Activated T-helper 1 cell treated with anti-CD3 and anti-CD28 coated beads, Interleukin-2, amount 50 U/mL, for 16 hours (primary cell): ENCODE results near the gene CAMTA1.
A peak's percentile ranks its signal among the peaks of the same experiment; 100 is the strongest.
"Not testable (repeated sequence)": the region's sequence is repeated elsewhere in the genome, so short reads cannot be mapped to it uniquely, and the experiment has no call there.

Experiments
- DNase-seq, 2 donors: peaks; one replicate each; pipeline ENCODE4 v3.0.0-alpha.2; 2020; ENCODE audit warnings: low read depth in 1 of 2, low spot score in 1 of 2

The CAMTA1 gene

DNA sequence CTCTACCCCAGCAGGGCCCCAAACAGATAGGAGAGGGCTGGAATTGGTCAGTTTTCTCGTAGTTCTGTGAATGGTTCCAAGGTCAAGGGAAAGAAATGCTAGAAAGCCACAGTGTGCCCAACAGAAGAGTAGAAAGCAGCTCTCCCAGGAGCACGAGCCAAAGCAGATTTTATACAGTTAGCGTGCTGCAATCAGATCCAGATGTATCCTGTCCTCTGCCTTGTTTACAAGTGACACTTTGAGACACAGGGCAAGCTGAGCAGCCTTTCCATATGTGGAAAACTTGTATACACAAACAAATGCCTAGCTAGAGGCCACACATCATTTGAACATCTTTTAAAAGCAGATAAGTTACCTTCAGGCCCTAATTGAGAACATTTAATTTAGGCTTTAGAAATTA lies 992.3 kb downstream of the CAMTA1 start:
- DNase-seq = no peak

DNA sequence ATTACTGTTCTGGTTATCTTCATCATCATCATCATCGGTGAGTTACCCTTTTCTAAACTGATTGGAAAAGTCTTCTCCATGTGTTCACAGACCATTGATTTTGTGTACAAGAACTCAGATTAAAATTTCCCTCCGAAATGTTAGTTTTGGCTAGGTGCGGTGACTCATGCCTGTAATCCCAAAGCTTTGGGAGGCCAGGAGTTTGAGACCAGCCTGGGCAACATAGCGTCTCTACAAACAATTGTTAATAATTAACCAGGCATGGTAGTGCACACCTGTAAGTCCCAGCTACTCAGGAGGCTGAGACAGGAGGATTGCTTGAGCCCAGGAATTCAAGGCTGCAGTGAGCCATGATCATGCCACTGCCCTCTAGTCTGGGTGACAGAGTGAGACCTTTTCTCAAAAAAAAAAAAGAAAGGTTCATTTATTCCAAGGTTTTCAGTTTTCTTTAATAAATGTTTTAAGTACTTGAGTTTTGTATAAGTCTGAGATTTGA lies 992.9 kb downstream of the CAMTA1 start:
- DNase-seq = no peak

GRCh38 chr1:7780976-7781375 lies 995.7 kb downstream of the CAMTA1 start:
- no peak for DNase-seq

DNA sequence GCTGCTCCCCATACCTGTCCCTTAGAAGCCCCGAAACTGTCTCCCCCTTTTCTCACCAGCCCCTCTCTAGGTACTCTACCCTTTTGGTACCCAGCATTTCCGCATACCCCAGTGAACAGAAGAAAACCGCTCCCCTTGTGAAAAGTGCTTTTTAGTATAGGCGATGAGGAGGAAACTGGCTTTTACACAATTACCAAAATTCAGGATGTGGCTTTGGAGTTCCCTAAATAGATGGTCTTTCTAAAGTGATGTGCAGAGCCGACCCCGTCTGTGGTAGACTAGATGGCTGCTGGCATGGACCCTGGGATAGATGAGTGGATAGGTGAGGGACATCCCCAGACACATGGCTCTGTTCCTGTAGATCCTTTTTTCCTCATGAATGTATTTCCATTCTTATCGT lies 996.2 kb downstream of the CAMTA1 start:
- no peak for DNase-seq

DNA sequence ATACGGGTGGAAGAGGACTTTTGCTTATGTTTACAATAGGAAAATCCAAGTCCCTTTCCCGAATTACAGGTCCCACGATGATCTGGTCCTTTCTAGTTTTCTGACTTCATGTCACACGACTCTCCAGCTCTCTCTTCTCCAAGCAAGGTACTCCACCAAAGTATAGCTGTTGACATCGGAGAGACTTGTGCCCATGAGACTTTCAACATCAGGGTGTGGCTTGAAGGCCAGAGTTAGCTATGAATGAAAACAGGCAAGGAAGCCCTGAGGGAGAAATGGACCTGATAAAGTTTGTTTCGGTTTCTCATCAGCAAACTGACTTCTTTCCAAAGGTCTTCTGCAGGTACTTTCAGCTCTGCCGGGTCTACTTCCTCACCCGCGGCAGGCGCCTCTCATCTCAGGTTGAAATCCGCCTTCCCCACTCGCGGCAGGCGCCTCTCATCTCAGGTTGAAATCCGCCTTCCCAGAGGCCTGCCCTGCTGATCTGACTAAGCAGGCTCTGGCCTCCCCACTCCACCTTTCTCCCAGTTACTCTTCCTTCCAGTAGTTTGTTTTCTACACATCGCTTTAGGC lies 996.8 kb downstream of the CAMTA1 start:
- no peak for DNase-seq

DNA sequence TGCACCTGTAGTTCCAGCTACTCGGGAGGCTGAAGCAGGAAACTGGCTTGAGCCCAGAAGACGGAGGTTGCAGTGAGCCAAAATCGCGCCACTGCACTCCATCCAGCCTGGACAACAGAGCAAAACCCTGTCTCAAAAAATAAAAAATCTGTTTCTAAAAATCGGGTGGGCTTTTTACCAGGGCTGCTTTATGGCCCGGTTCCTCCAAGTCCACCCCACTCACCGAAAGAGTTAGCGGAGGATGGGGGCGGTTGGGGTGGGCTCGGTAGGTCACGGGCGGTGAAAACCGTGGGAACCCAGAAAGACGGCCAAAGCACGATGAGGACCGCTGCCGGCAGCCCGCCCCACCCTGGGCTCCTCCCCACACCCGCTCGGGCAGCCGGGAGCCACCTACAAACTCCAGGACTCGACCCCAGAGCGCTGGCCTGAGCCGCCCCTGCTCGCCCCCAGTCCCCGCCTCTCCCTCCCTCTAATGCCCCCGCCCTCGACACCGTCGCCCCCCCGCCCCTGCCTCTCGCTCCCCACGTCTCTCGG lies 998.0 kb downstream of the CAMTA1 start:
- no peak for DNase-seq

DNA sequence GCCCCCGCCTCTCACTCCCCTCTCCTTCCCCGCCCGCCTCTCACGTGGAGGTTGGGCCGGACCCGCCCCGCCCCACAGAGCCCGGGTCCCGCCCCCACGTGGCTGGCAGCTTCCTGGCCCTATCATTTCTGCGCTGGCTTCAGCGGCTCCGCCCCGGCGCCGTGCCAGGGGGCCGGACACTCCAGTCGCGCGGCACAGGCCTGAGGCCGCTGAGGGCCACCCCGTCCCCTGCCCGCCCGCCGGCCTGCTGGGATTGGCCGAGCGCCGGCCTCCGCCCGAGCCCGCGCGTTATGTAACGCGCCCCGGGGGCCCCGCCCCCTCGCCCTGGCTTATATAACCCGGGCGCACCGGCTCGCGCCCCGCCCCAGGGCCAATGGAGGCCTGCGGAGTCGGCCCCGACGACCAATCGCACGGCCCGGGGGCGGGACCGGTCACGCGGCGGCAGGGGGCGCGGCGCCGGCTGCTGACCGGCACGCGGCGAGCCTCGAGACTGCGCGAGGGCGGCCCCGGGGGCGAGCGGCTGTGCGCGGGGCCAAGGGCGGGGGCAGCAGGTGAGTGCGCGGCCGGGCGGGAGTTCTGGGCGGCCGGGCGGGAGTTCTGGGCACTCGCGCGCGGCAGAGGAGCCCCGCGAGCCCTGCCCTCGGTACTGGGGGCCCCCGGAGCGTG lies 998.7 kb downstream of the CAMTA1 start, which contains the start of gene PER3:
PER3 (plus strand) TSS at position 466 of the 666 bp plus-strand sequence. CDS start 587 bp downstream, outside the sequence.
- DNase-seq = peak; percentile 74 to 87

DNA sequence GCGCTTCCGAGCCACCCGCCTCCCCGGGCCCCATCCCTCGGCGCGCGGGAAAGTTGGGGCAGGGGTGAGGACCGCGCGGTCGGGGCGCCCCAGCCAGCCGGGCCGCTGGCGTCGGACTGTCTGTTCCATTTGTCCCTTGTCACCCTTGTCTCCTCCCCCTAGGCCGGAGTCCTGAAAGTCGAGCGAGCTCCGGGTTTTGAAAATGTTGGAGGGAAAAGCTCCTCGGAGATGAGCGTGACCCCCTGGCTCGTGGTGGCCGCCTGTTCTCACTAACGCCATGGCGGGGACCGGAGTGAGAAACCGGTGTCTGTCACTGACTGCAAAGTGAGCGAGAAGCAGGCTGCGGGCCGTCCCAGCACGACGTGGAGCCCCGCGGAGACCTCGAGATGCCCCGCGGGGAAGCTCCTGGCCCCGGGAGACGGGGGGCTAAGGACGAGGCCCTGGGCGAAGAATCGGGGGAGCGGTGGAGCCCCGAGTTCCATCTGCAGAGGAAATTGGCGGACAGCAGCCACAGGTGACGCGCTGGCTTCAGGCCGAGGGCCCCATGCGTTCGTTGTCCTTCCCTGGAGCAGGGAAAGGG lies 999.3 kb downstream of the CAMTA1 start:
- DNase-seq = no peak

- no peak for DNase-seq
Observed at GRCh38 chr1:7785108-7785507, 999.9 kb downstream of the CAMTA1 start.

GRCh38 chr1:7786795-7787194 lies 1001.5 kb downstream of the CAMTA1 start:
- no peak for DNase-seq

GRCh38 chr1:7789828-7790227 lies 1004.6 kb downstream of the CAMTA1 start:
- no peak for DNase-seq

- not testable (repeated sequence) for DNase-seq
Observed at GRCh38 chr1:7791027-7791426, 1005.8 kb downstream of the CAMTA1 start.

GRCh38 chr1:7795406-7795805 lies 1010.2 kb downstream of the CAMTA1 start:
- no peak for DNase-seq

- no peak for DNase-seq
Observed at GRCh38 chr1:7805460-7805859, 1020.2 kb downstream of the CAMTA1 start.

GRCh38 chr1:7808253-7808844 lies 1023.1 kb downstream of the CAMTA1 start:
- no peak for DNase-seq

DNA sequence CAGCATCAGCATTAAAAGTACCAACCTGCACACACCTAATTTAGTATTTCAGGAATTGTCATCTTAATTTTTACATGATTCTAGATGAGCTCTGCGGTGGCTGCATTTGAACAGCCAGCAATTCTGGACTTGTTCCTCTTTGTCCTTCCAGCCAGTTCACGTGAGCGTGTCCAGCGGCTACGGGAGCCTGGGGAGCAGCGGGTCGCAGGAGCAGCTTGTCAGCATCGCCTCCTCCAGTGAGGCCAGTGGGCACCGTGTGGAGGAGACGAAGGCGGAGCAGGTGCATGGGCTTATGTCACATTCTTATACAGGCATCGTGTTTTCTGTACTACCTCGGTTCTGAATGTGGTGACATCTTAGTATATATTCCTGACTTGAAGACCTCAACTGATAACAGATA lies 1024.5 kb downstream of the CAMTA1 start:
- no peak for DNase-seq

DNA sequence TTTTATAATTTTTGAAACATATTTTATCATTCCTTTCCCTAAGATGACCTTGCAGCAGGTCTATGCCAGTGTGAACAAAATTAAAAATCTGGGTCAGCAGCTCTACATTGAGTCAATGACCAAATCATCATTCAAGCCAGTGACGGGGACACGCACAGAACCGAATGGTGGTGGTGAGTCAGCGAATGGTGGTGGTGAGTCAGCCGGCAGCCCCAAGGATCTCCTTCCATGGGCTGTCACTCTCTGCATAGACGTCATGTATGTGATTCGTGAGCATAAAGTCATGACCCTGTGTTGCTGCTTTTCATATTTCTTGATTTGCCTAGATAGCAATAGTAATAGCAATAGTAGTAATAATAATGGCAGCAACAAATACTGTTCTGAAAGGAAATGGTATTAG lies 1025.1 kb downstream of the CAMTA1 start:
- no peak for DNase-seq

- no peak for DNase-seq
Observed at GRCh38 chr1:7811476-7811875, 1026.2 kb downstream of the CAMTA1 start.

GRCh38 chr1:7813677-7814373 lies 1028.6 kb downstream of the CAMTA1 start:
- no peak for DNase-seq
